Measurements from ENCODE around the gene FBXW5. TPM values are rescaled to one million over a fixed set of nuclear protein-coding genes. Genes with fewer than 3 reads are reported as not detected.

The FBXW5 gene
- total RNA-seq, 2 experiments from 2014 or later, result 54.4 to 66.4 TPM

GRCh38 chr9:136952321-136952850, 7.8 kb upstream of the FBXW5 start:
- ATAC-seq, result no peak
- Mint-ChIP-seq H3K27ac (no peak overlapping the region), H3K36me3 (ENCODE audit: low read depth) (no peaks in the 10 kb centered on the region), H3K4me1 (no peaks in the 10 kb centered on the region), H3K4me3 (no peak overlapping the region), H3K27me3 (no peaks in the 10 kb centered on the region), H3K9me3 (ENCODE audit: low read depth) (peaks cover 3% of the 10 kb centered on the region)
- CTCF ChIA-PET, result interaction anchor here (1.6 kb wide), 1 partner anchor 77 kb away, joined by 4 read pairs; no protein-coding TSS in a partner anchor
- intact Hi-C loops (cut with DNase I, micrococcal nuclease), result loop anchor here in 1 of 2 experiments (5.0 kb wide), 1 partner anchor 40 kb away; the partner anchor contains the start of gene PAXX
- POLR2A ChIA-PET, result no interaction called here
- no peak for DNase-seq

- no peaks in the 10 kb centered on the region for H3K27me3 Mint-ChIP-seq
- H3K4me1 Mint-ChIP-seq, result no peaks in the 10 kb centered on the region
- no peak within 1 kb of the TSS for H3K27ac Mint-ChIP-seq
- CTCF ChIA-PET, result interaction anchor here (0.6 to 1.6 kb wide), 3 partner anchors 78 to 1076 kb away, joined by 3 to 4 read pairs (median 4); no protein-coding TSS in a partner anchor
- H3K4me3 Mint-ChIP-seq, result no peak within 1 kb of the TSS
- POLR2A ChIA-PET, result no interaction called here
- ATAC-seq, result no peak
- no peaks in the 10 kb centered on the region for H3K36me3 Mint-ChIP-seq (ENCODE audit: low read depth)
- intact Hi-C loops (cut with DNase I, micrococcal nuclease), result loop anchor here in 1 of 2 experiments (5.0 kb wide), 1 partner anchor 41 kb away; the partner anchor contains the start of gene PAXX
- DNase-seq, result no peak
- peaks cover 3% of the 10 kb centered on the region for H3K9me3 Mint-ChIP-seq (ENCODE audit: low read depth)
Measured at GRCh38 chr9:136951541-136952320, 7.2 kb upstream of the FBXW5 start, which contains the start of gene LCN12. TSS of gene LCN12 (plus strand) at chr9:136952273. CDS start at chr9:136952328, 55 bp downstream.

- DNase-seq (no peak), ATAC-seq (no peak)
- Mint-ChIP-seq H3K27me3 (no peaks in the 10 kb centered on the region), H3K4me1 (no peaks in the 10 kb centered on the region), H3K9me3 (ENCODE audit: low read depth) (no peaks in the 10 kb centered on the region), H3K4me3 (peak overlapping the region; percentile 78), H3K36me3 (ENCODE audit: low read depth) (no peaks in the 10 kb centered on the region), H3K27ac (peak overlapping the region; percentile 78)
- POLR2A ChIA-PET, result no interaction called here
- CTCF ChIA-PET, result interaction anchor here (0.6 to 0.7 kb wide), 2 partner anchors 151 to 1075 kb away, joined by 3 to 4 read pairs; no protein-coding TSS in a partner anchor
- intact Hi-C loops (cut with DNase I, micrococcal nuclease), result loop anchor here (1.0 to 5.0 kb wide), 6 partner anchors 28 to 101 kb away; partner anchors contain the start of genes PAXX (in 2 of the 2), EDF1 (in 1 of the 2), PHPT1 (in 1 of the 2) and TRAF2 (in 1 of the 2)
Measured at GRCh38 chr9:136950656-136951276, 6.2 kb upstream of the FBXW5 start.

DNA sequence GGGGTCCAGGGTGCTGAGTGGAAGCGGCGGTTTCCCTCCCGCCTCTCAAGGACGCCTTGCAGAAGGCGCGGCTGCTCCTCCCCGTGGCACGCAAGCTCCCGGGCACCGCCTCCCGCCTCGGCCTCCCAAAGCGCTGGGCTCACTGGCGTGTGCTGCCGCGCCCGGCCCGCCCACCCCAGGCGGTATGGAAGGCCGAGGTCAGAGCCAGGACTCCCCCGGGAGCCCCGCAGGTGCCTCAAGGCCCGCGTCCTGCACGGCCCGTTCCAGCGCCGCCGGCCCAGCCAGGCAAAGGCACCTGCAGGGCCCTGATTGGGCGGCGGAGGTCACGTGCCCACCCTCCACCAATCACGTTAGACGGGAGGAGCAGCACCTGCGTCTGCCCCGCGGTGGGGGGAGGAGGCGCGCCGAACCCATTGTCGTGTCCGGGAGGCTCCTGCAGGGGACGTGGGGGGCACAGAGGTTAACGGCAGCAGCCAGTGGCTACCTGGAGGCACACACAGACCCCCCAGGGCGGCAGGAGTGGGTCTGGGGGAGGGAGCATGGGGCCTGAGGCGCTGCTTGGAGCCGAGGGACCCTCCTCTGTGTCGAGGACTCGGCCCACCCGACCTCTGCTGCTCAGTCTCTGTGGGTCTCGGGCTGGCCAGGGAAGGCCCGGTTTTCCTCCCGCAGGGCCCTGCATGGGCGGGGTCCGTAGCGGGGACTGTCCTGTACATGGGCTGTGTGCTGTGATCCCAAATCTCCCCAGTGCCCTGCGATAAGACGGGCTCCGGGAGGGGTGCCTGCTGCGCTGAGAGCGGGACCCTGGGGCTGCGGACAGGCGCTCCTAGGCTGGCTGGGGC, 5.5 kb upstream of the FBXW5 start:
- peak; percentile 98 for ATAC-seq
- POLR2A ChIA-PET, result no interaction called here
- H3K9me3 Mint-ChIP-seq (ENCODE audit: low read depth), result no peaks in the 10 kb centered on the region

GRCh38 chr9:136949239-136949816, 4.8 kb upstream of the FBXW5 start:
- no peaks in the 10 kb centered on the region for H3K9me3 Mint-ChIP-seq (ENCODE audit: low read depth)
- no peaks in the 10 kb centered on the region for H3K36me3 Mint-ChIP-seq (ENCODE audit: low read depth)
- peak; percentile 8 for ATAC-seq
- CTCF ChIA-PET, result interaction anchor here (0.6 kb wide), 1 partner anchor 462 kb away, joined by 3 read pairs; no protein-coding TSS in a partner anchor
- POLR2A ChIA-PET, result no interaction called here
- peak overlapping the region; percentile 78 for H3K4me3 Mint-ChIP-seq
- intact Hi-C loops (cut with DNase I, micrococcal nuclease), result loop anchor here in 1 of 2 experiments (1.0 kb wide), 1 partner anchor 86 kb away; no protein-coding TSS in a partner anchor
- no peaks in the 10 kb centered on the region for H3K27me3 Mint-ChIP-seq
- H3K4me1 Mint-ChIP-seq, result peaks cover 5% of the 10 kb centered on the region
- DNase-seq, result no peak
- H3K27ac Mint-ChIP-seq, result peak overlapping the region; percentile 72

More for the DNA sequence above, 5.5 kb upstream of the FBXW5 start:
- Mint-ChIP-seq H3K4me3 (peak overlapping the region; percentile 78), H3K27ac (peak overlapping the region; percentile 78), H3K4me1 (peaks cover 2% of the 10 kb centered on the region), H3K36me3 (ENCODE audit: low read depth) (no peaks in the 10 kb centered on the region), H3K27me3 (no peaks in the 10 kb centered on the region)
- CTCF ChIA-PET, result interaction anchor here (0.6 kb wide), 1 partner anchor 143 kb away, joined by 4 read pairs; no protein-coding TSS in a partner anchor
- DNase-seq, result peak; percentile 98
- intact Hi-C loops (cut with DNase I, micrococcal nuclease), result loop anchor here (1.0 to 5.0 kb wide), 7 partner anchors 28 to 101 kb away; partner anchors contain the start of genes PAXX (in 2 of the 2), EDF1 (in 1 of the 2), PHPT1 (in 1 of the 2) and TRAF2 (in 1 of the 2)

- intact Hi-C loops (cut with DNase I, micrococcal nuclease), result loop anchor here in 1 of 2 experiments (1.0 kb wide), 1 partner anchor 86 kb away; no protein-coding TSS in a partner anchor
- Mint-ChIP-seq H3K4me3 (peak overlapping the region; percentile 12), H3K36me3 (ENCODE audit: low read depth) (peaks cover 3% of the 10 kb centered on the region), H3K4me1 (peaks cover 9% of the 10 kb centered on the region), H3K27me3 (no peaks in the 10 kb centered on the region), H3K9me3 (ENCODE audit: low read depth) (no peaks in the 10 kb centered on the region), H3K27ac (no peak overlapping the region)
- CTCF ChIA-PET, result interaction anchor here (0.6 to 3.8 kb wide), 14 partner anchors 18 to 181 kb away, joined by 3 to 23 read pairs (median 3); no protein-coding TSS in a partner anchor
- ATAC-seq (no peak), DNase-seq (peak; percentile 51)
- POLR2A ChIA-PET, result interaction anchor here (0.6 kb wide), 1 partner anchor 463 kb away, joined by 3 read pairs; no protein-coding TSS in a partner anchor
Measured at GRCh38 chr9:136947955-136948510, 3.5 kb upstream of the FBXW5 start.

- Mint-ChIP-seq H3K27ac (no peak overlapping the region), H3K36me3 (ENCODE audit: low read depth) (peaks cover 8% of the 10 kb centered on the region), H3K9me3 (ENCODE audit: low read depth) (no peaks in the 10 kb centered on the region), H3K4me1 (peaks cover 9% of the 10 kb centered on the region), H3K4me3 (no peak overlapping the region), H3K27me3 (no peaks in the 10 kb centered on the region)
- intact Hi-C loops (cut with DNase I, micrococcal nuclease), result no loop called here
- POLR2A ChIA-PET, result no interaction called here
- DNase-seq, result no peak
- CTCF ChIA-PET, result interaction anchor here (0.6 to 3.8 kb wide), 9 partner anchors 19 to 153 kb away, joined by 3 to 23 read pairs (median 3); no protein-coding TSS in a partner anchor
- ATAC-seq, result no peak
Measured at GRCh38 chr9:136947028-136947891, 2.7 kb upstream of the FBXW5 start.

- Mint-ChIP-seq H3K4me3 (no peak overlapping the region), H3K27ac (no peak overlapping the region), H3K9me3 (ENCODE audit: low read depth) (no peaks in the 10 kb centered on the region), H3K36me3 (ENCODE audit: low read depth) (peaks cover 14% of the 10 kb centered on the region), H3K4me1 (peaks cover 9% of the 10 kb centered on the region), H3K27me3 (no peaks in the 10 kb centered on the region)
- CTCF ChIA-PET, result interaction anchor here (0.8 to 3.8 kb wide), 2 partner anchors 88 to 104 kb away, joined by 3 to 23 read pairs; partner anchors contain the start of gene AJM1
- intact Hi-C loops (cut with DNase I, micrococcal nuclease), result no loop called here
- ATAC-seq (no peak), DNase-seq (no peak)
- POLR2A ChIA-PET, result interaction anchor here (0.6 kb wide), 1 partner anchor 88 kb away, joined by 3 read pairs; no protein-coding TSS in a partner anchor
Measured at GRCh38 chr9:136946228-136947027, 1.9 kb upstream of the FBXW5 start.
